Colonic mucosa (tissue), 4 donors: ENCODE data around the gene EDRF1. TPM values are rescaled to one million over a fixed set of nuclear protein-coding genes. Genes with fewer than 3 reads are reported as not detected.

Experiments used
- DNase-seq: peaks from one replicate; pipeline ENCODE4 v3.0.0-alpha.2; 2020
- H3K27ac ChIP-seq: fragments of 200-600 bp; one replicate; pipeline ENCODE4 v1.8.0; 2021
- H3K27me3 ChIP-seq: fragments of 200-600 bp; one replicate; pipeline ENCODE4 v1.8.0; 2021
- H3K36me3 ChIP-seq: fragments of 200-600 bp; one replicate; pipeline ENCODE4 v1.8.0; 2021
- H3K4me1 ChIP-seq: fragments of 200-600 bp; one replicate; pipeline ENCODE4 v1.8.0; 2021; ENCODE audit warnings: mild to moderate bottlenecking
- H3K4me3 ChIP-seq: fragments of 200-600 bp; one replicate; pipeline ENCODE4 v1.8.0; 2021
- H3K9ac ChIP-seq, 2 donors: one replicate each; pipeline ENCODE4 v1.7.0; 2013; ENCODE audit warnings: control low read depth in 2 of 2, low read depth in 2 of 2, low read length in 2 of 2
- H3K9me3 ChIP-seq: fragments of 200-600 bp; one replicate; pipeline ENCODE4 v1.8.0; 2021
- intact Hi-C: fragments of 100-400 bp; cut with DNase I; formaldehyde crosslinking; loops from one replicate; pipeline ENCODE4 v1.14.1; 2022
- total RNA-seq, 2 donors: library from RNA; stranded (reverse); fragmentation: NEBNext Ultra II Directional in 1 of 2; extraction: Animal tissue kit (Norgen Biotek cat#: 25700) in 1 of 2; gene quantifications; one replicate each; pipeline ENCODE4 v1.2.1, GENCODE V29; 2021
- TF ChIP-seq, protein P1 (sequence below): fragments of 200-600 bp; IDR thresholded peaks from one replicate; pipeline ENCODE4 v1.8.0; 2022; ENCODE audit warnings: antibody characterized with exemption, mild to moderate bottlenecking
- donor health status: healthy.
- donor health status: DM: no; HTN: no; CAD: no.
- donor health status: DM: no; HTN: no; CAD: no.

EDRF1 gene
- total RNA-seq, 2 donors from 2014 or later = 16.4 to 20.4 TPM

DNA sequence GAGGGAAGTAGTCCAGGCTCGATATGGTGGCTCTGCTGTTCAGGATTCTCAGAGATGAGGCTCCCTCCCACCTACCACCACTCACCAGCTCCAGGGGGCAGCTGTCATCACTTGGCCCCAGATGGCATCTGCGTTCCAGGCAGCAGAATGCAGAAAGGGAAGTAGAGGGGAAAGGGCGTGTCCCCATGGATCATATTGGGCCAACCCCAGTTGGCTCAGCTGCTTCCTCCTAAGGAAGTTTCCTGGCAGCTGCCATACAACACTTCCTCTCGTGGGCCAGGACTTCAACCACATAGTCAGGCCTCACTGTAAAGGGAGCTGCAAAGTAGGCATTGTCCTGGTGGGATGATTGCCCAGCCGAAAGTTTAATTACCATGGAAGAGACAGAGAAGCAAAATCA lies 34.9 kb upstream of the EDRF1 start:
- Histone ChIP-seq H3K36me3 (no peaks in the 10 kb centered on the region), H3K4me3 (no peak overlapping the region), H3K9me3 (no peaks in the 10 kb centered on the region), H3K4me1 (no peaks in the 10 kb centered on the region), H3K27ac (no peak overlapping the region), H3K9ac (no peak overlapping the region), H3K27me3 (no peaks in the 10 kb centered on the region)
- no peak for DNase-seq
- intact Hi-C loops = no loop called here
- TF ChIP-seq, protein P1, sequence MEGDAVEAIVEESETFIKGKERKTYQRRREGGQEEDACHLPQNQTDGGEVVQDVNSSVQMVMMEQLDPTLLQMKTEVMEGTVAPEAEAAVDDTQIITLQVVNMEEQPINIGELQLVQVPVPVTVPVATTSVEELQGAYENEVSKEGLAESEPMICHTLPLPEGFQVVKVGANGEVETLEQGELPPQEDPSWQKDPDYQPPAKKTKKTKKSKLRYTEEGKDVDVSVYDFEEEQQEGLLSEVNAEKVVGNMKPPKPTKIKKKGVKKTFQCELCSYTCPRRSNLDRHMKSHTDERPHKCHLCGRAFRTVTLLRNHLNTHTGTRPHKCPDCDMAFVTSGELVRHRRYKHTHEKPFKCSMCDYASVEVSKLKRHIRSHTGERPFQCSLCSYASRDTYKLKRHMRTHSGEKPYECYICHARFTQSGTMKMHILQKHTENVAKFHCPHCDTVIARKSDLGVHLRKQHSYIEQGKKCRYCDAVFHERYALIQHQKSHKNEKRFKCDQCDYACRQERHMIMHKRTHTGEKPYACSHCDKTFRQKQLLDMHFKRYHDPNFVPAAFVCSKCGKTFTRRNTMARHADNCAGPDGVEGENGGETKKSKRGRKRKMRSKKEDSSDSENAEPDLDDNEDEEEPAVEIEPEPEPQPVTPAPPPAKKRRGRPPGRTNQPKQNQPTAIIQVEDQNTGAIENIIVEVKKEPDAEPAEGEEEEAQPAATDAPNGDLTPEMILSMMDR = no peak

- intact Hi-C loops = no loop called here
- Histone ChIP-seq H3K27me3 (no peaks in the 10 kb centered on the region), H3K27ac (no peak overlapping the region), H3K9me3 (no peaks in the 10 kb centered on the region), H3K4me1 (no peaks in the 10 kb centered on the region), H3K36me3 (no peaks in the 10 kb centered on the region), H3K4me3 (no peak overlapping the region), H3K9ac (no peak overlapping the region)
- DNase-seq = no peak
- TF ChIP-seq, protein P1 = no peak
Measured at GRCh38 chr10:125687507-125688185, 31.9 kb upstream of the EDRF1 start.

DNA sequence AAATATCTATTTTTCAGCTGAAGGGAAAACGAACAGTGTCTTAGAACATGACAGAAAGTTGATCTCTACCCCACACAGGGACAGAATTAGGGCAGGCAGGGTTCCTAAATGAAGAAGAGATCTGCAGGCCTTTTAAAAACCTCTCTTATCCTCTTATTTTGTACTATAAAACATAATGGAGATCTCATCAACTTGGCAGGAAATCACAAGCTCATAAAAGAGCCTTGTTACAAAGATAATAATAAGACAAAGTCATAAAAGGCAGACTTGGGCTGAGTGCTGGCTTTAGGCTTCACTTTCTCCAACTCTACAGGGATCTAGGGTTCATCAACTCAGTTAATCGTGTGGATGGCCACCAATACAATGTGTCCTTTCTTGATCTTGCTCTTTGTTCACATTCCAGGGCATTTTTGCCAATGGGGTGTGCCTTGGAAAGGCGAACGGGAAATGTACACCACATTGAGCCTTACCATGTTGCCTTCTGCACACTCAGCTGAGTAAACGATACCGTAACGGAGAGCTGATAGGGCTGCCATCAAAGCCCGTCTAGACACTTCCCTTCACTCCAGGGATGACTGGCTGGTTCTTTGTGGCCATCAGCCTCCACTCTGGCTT lies 29.4 kb upstream of the EDRF1 start:
- intact Hi-C loops = no loop called here

DNA sequence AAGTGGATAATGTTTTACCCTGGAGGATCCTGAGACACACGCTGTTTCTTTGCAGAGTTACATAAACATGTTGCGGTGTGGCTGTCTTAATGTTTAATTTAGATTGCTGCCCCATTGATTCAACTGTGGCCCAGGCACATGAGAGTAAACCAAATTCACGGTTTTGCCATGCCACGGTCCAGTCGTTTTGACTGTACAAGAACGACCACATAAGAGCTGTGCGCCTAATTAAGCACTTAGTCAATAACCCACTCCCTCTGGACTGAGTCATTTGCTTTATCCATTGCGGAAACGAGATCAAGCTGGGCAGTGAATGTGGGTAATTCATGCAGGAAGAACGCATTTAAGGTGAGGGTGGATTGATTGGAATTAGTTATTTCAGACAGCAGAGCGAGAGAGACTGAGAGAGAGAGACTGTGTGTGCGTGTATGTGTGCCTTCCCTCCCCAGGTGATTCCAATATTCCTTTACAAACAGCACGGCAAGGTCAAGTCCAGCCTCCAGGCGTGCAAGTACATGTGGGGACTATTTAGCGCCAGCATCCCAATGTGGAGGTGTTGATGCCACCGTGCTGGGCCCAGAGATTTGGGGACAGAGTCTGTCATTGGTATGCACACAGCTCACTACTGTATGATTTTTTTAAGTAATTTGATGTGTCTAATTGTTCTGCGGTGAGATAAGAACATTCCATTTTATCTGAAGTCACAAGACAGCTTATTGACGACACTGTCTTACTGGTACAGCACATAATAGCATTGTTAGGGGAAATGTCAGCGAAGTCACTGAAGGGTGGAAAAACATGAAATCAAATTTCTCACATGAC lies 28.1 kb upstream of the EDRF1 start:
- no peaks in the 10 kb centered on the region for H3K36me3 ChIP-seq
- DNase-seq = no peak
- H3K27ac ChIP-seq = no peak overlapping the region
- no peak overlapping the region for H3K9ac ChIP-seq
- H3K4me1 ChIP-seq = no peaks in the 10 kb centered on the region
- TF ChIP-seq, protein P1 = no peak
- intact Hi-C loops = no loop called here
- no peak overlapping the region for H3K4me3 ChIP-seq
- H3K9me3 ChIP-seq = no peaks in the 10 kb centered on the region
- H3K27me3 ChIP-seq = no peaks in the 10 kb centered on the region

More for the DNA sequence above, 29.4 kb upstream of the EDRF1 start:
- DNase-seq = no peak
- Histone ChIP-seq H3K27me3 (no peaks in the 10 kb centered on the region), H3K9me3 (no peaks in the 10 kb centered on the region), H3K27ac (no peak overlapping the region), H3K9ac (no peak overlapping the region), H3K36me3 (no peaks in the 10 kb centered on the region), H3K4me1 (no peaks in the 10 kb centered on the region), H3K4me3 (no peak overlapping the region)
- TF ChIP-seq, protein P1 = no peak

DNA sequence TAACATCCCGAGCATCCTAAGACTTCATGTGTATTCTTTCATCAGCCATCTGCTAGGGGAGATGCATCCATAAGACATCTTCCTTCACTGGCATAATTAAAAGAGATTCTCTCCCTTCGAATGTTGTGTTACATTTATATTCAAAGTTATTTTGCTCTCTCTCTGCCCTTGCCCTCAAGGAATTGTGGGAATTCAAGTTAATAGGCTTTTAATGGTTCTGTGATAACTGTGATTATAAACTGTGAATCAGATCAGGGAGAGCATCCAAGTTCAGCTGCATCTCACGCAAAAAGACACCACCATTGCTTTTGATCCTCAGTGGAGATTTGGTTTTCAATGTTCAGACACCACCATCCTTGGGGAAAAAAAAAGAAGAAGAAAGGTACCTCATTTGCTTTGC lies 27.3 kb upstream of the EDRF1 start:
- Histone ChIP-seq H3K4me1 (no peaks in the 10 kb centered on the region), H3K27me3 (no peaks in the 10 kb centered on the region), H3K9ac (no peak overlapping the region), H3K4me3 (no peak overlapping the region), H3K27ac (no peak overlapping the region), H3K9me3 (no peaks in the 10 kb centered on the region), H3K36me3 (no peaks in the 10 kb centered on the region)
- intact Hi-C loops = no loop called here
- no peak for DNase-seq
- TF ChIP-seq, protein P1 = no peak
